Measurements from ENCODE around the gene GLP1R. TPM values are rescaled to one million over a fixed set of nuclear protein-coding genes. Genes with fewer than 3 reads are reported as not detected.

Gene GLP1R
- polyA plus RNA-seq, 1 donor (not counting 4 experiments of a cell fraction or from before 2014, with no cell fraction given): not detected

- no peaks in the 10 kb centered on the region for H3K9me1 ChIP-seq (ENCODE audit: control insufficient read depth, extremely low read depth, insufficient read depth, low read length)
- no peak for DNase-seq (ENCODE audit: low read depth, low spot score)
- H3K27ac ChIP-seq (ENCODE audit: control insufficient read depth, insufficient read depth, low read length): no peak overlapping the region
- FAIRE-seq: no peak
- H3K4me2 ChIP-seq (ENCODE audit: control insufficient read depth, extremely low read depth, insufficient read depth, low read depth, low read length): no peak overlapping the region
- peaks cover 40% of the 10 kb centered on the region for H3K27me3 ChIP-seq (ENCODE audit: control insufficient read depth, extremely low read depth, insufficient read depth, low read length)
- H3K36me3 ChIP-seq (ENCODE audit: control insufficient read depth in 2 of 2, extremely low read depth in 1 of 2, insufficient read depth in 2 of 2, low read length in 2 of 2): no peaks in the 10 kb centered on the region
- H2AFZ ChIP-seq (ENCODE audit: control insufficient read depth, low read length): no peak overlapping the region
- dilution Hi-C loops (cut with MboI; ENCODE audit: extremely low pct_ligation_motif_present, low sequenced_read_pairs): no loop called here
- H3K9me3 ChIP-seq (ENCODE audit: control insufficient read depth, low read depth, low read length): no peaks in the 10 kb centered on the region
- H4K20me1 ChIP-seq (ENCODE audit: control insufficient read depth, extremely low read depth, insufficient read depth, low read length): no peaks in the 10 kb centered on the region
- no peaks in the 10 kb centered on the region for H3K4me1 ChIP-seq (ENCODE audit: control insufficient read depth, extremely low read depth, insufficient read depth, low read length)
- H3K4me3 ChIP-seq (ENCODE audit: control insufficient read depth in 2 of 3, extremely low read depth in 1 of 3, insufficient read depth in 2 of 3, low read depth in 1 of 3, low read length in 3 of 3): no peak overlapping the region
- no peaks in the 10 kb centered on the region for H3K79me2 ChIP-seq (ENCODE audit: control insufficient read depth, insufficient read depth, low read length)
- no peak overlapping the region for H3K9ac ChIP-seq (ENCODE audit: control insufficient read depth, extremely low read depth, insufficient read depth, low read length)
- no peak for TF ChIP-seq CTCF (optimal IDR thresholded peaks at IDR 0.05 in 1 of 3, IDR thresholded peaks at IDR 0.05 in 1 of 3, conservative IDR thresholded peaks at IDR 0.05 in 1 of 3; ENCODE audit: extremely low read depth in 1 of 3, insufficient read depth in 2 of 3, low read length in 3 of 3)
- TF ChIP-seq EZH2 (IDR thresholded peaks at IDR 0.05; ENCODE audit: low read length): no peak
Measured at GRCh38 chr6:39063526-39063925, 14.9 kb downstream of the GLP1R start.

- no peak for FAIRE-seq
Measured at GRCh38 chr6:39065561-39065960, 17.0 kb downstream of the GLP1R start.

More at GRCh38 chr6:39065561-39065960, 17.0 kb downstream of the GLP1R start:
- no peak for TF ChIP-seq EZH2 (IDR thresholded peaks at IDR 0.05; ENCODE audit: low read length)
- no peak for TF ChIP-seq CTCF (optimal IDR thresholded peaks at IDR 0.05 in 1 of 3, IDR thresholded peaks at IDR 0.05 in 1 of 3, conservative IDR thresholded peaks at IDR 0.05 in 1 of 3; ENCODE audit: extremely low read depth in 1 of 3, insufficient read depth in 2 of 3, low read length in 3 of 3)
- dilution Hi-C loops (cut with MboI; ENCODE audit: extremely low pct_ligation_motif_present, low sequenced_read_pairs): no loop called here
- H4K20me1 ChIP-seq (ENCODE audit: control insufficient read depth, extremely low read depth, insufficient read depth, low read length): no peaks in the 10 kb centered on the region
- peaks cover 31% of the 10 kb centered on the region for H3K27me3 ChIP-seq (ENCODE audit: control insufficient read depth, extremely low read depth, insufficient read depth, low read length)
- H3K4me2 ChIP-seq (ENCODE audit: control insufficient read depth, extremely low read depth, insufficient read depth, low read depth, low read length): no peak overlapping the region
- H3K9me1 ChIP-seq (ENCODE audit: control insufficient read depth, extremely low read depth, insufficient read depth, low read length): no peaks in the 10 kb centered on the region
- no peak overlapping the region for H2AFZ ChIP-seq (ENCODE audit: control insufficient read depth, low read length)
- no peak for DNase-seq (ENCODE audit: low read depth, low spot score)
- H3K9me3 ChIP-seq (ENCODE audit: control insufficient read depth, low read depth, low read length): no peaks in the 10 kb centered on the region
- H3K4me1 ChIP-seq (ENCODE audit: control insufficient read depth, extremely low read depth, insufficient read depth, low read length): no peaks in the 10 kb centered on the region
- H3K4me3 ChIP-seq (ENCODE audit: control insufficient read depth in 2 of 3, extremely low read depth in 1 of 3, insufficient read depth in 2 of 3, low read depth in 1 of 3, low read length in 3 of 3): no peak overlapping the region
- no peak overlapping the region for H3K9ac ChIP-seq (ENCODE audit: control insufficient read depth, extremely low read depth, insufficient read depth, low read length)
- no peaks in the 10 kb centered on the region for H3K36me3 ChIP-seq (ENCODE audit: control insufficient read depth in 2 of 2, extremely low read depth in 1 of 2, insufficient read depth in 2 of 2, low read length in 2 of 2)
- H3K27ac ChIP-seq (ENCODE audit: control insufficient read depth, insufficient read depth, low read length): no peak overlapping the region
- H3K79me2 ChIP-seq (ENCODE audit: control insufficient read depth, insufficient read depth, low read length): no peaks in the 10 kb centered on the region

Data from keratinocyte (primary cell).